HepG2 (cell line): ENCODE results near the gene AHCYL2. TPM values are rescaled to one million over a fixed set of nuclear protein-coding genes. Genes with fewer than 3 reads are reported as not detected.

Source experiments
- ATAC-seq: fragments of 200-7000 bp; cut with Tn5 transposase; 3 replicates; pipeline ENCODE4 v1.9.1; 2020; ENCODE audit warnings: mild to moderate bottlenecking, moderate library complexity
- BruUV-seq: library from RNA; stranded (reverse); fragments of 400-500 nt; replicated peaks from 2 replicates; lab custom pipeline; 2021; lab: Mats Ljungman, UMichigan
- CTCF ChIA-PET: fragments of 300-600 bp; formaldehyde crosslinking; extraction: SDS; loops from one replicate; lab custom pipeline; 2021; ENCODE audit warnings: low total read pairs, inconsistent platforms, low intra/inter-chr PET ratio; lab: Yijun Ruan, JAX
- POLR2A ChIA-PET: fragments of 350-600 bp; sonication (Branson Sonifier 250); formaldehyde crosslinking; loops from one replicate; lab custom pipeline; 2020; ENCODE audit warnings: antibody characterized with exemption, inconsistent platforms; lab: Yijun Ruan, JAX
- DNase-seq: peaks from one replicate; pipeline ENCODE4 v3.0.0-alpha.2; 2015; ENCODE audit warnings: low spot score
- FAIRE-seq: peaks from 3 replicates; lab custom pipeline; 2011; peaks lifted over from hg19 to GRCh38; lab: Jason Lieb, UNC
- H2AFZ ChIP-seq: one replicate; pipeline ENCODE4 v1.6.1; 2011; ENCODE audit warnings: low read length, inconsistent platforms
- H3K27ac ChIP-seq: fragments of 300-600 bp; 3 replicates; pipeline ENCODE4 v1.8.0; 2011; ENCODE audit warnings: mixed run types, mild to moderate bottlenecking, mixed read lengths, low read length, inconsistent platforms; ENCODE audit not compliant: insufficient read depth; ENCODE audit errors: extremely low read length
- H3K27me3 ChIP-seq, 2 experiments: fragments of 200-600 bp in 1 of 2; 2 replicates in 1 of 2; 3 replicates in 1 of 2; pipeline versions ENCODE4 v1.6.0 to v1.8.0; 2011; ENCODE audit warnings: low read length in 2 of 2, mild to moderate bottlenecking in 2 of 2, moderate library complexity in 2 of 2, inconsistent platforms in 1 of 2; ENCODE audit not compliant: insufficient read depth in 2 of 2, control insufficient read depth in 1 of 2
- H3K36me3 ChIP-seq, 2 experiments: fragments of 200-600 bp in 1 of 2; replicated peaks in 1 of 2; 2 replicates in 1 of 2; 3 replicates in 1 of 2; pipeline versions ENCODE4 v1.5.1 to v1.8.0; 2011; ENCODE audit warnings: low read length in 2 of 2, inconsistent platforms in 1 of 2; ENCODE audit not compliant: insufficient read depth in 2 of 2, control insufficient read depth in 1 of 2
- H3K4me1 ChIP-seq: 2 replicates; pipeline ENCODE4 v1.5.1; 2012; ENCODE audit warnings: low read length, inconsistent platforms; ENCODE audit not compliant: insufficient read depth
- H3K4me2 ChIP-seq: 2 replicates; pipeline ENCODE4 v1.6.0; 2011; ENCODE audit warnings: low read depth, low read length, inconsistent platforms
- H3K4me3 ChIP-seq, 3 experiments: fragments of 200-600 bp in 1 of 3; sonication (generic), shearing (Covaris generic) in 1 of 3; replicated peaks in 1 of 3; 2 replicates each; pipeline ENCODE4 v1.5.1; 2011 to 2016; ENCODE audit warnings: low read length in 3 of 3, inconsistent platforms in 2 of 3, low read depth in 2 of 3, mild to moderate bottlenecking in 2 of 3, control low read depth in 1 of 3, mixed read lengths in 1 of 3; ENCODE audit not compliant: insufficient read depth in 1 of 3
- H3K79me2 ChIP-seq: one replicate; pipeline ENCODE4 v1.6.1; 2011; ENCODE audit warnings: low read length, inconsistent platforms; ENCODE audit not compliant: insufficient read depth
- H3K9ac ChIP-seq: 2 replicates; pipeline ENCODE4 v1.6.0; 2011; ENCODE audit warnings: mild to moderate bottlenecking, low read depth, low read length, inconsistent platforms; ENCODE audit not compliant: insufficient read depth
- H3K9me3 ChIP-seq: 2 replicates; pipeline ENCODE4 v1.5.1; 2012; ENCODE audit warnings: mild to moderate bottlenecking, low read length
- H4K20me1 ChIP-seq: 2 replicates; pipeline ENCODE4 v1.6.0; 2011; ENCODE audit warnings: inconsistent platforms, mild to moderate bottlenecking, low read length, moderate library complexity; ENCODE audit not compliant: insufficient read depth
- CHCHD3 ChIP-seq: sonication (generic); formaldehyde crosslinking; IDR thresholded peaks from 2 replicates; pipeline ENCODE4 v1.8.0; 2022; ENCODE audit warnings: mild to moderate bottlenecking, missing genetic modification reagents, moderate library complexity
- FOXK2 ChIP-seq: fragments of 450-650 bp; IDR thresholded peaks from 2 replicates; pipeline ENCODE4 v1.6.1; 2016
- NRL ChIP-seq: sonication (generic); formaldehyde crosslinking; IDR thresholded peaks from 2 replicates; pipeline ENCODE4 v1.5.0; 2020; ENCODE audit warnings: missing genetic modification reagents, mild to moderate bottlenecking, moderate library complexity, borderline replicate concordance
- ZFX ChIP-seq: sonication (generic); formaldehyde crosslinking; IDR thresholded peaks from 2 replicates; pipeline ENCODE4 v1.4.0; 2020; ENCODE audit warnings: mild to moderate bottlenecking, low read depth, missing genetic modification reagents, moderate library complexity
- ZNF281 ChIP-seq: sonication (generic); formaldehyde crosslinking; IDR thresholded peaks from 2 replicates; pipeline ENCODE4 v1.4.0; 2020; ENCODE audit warnings: missing genetic modification reagents, borderline replicate concordance
- ZNF407 ChIP-seq: sonication (generic); formaldehyde crosslinking; IDR thresholded peaks from one replicate; pipeline ENCODE4 v1.5.1; 2020; ENCODE audit warnings: mild to moderate bottlenecking, missing genetic modification reagents; ENCODE audit errors: not compliant biosample characterization
- ZNF557 ChIP-seq: sonication (generic); formaldehyde crosslinking; IDR thresholded peaks from 2 replicates; pipeline ENCODE4 v1.4.0; 2020; ENCODE audit warnings: missing genetic modification reagents
- ZNF577 ChIP-seq: sonication (generic); formaldehyde crosslinking; IDR thresholded peaks from 2 replicates; pipeline ENCODE4 v1.4.0; 2020; ENCODE audit warnings: mild to moderate bottlenecking, low read depth, missing genetic modification reagents, borderline replicate concordance
- ZNF614 ChIP-seq: IDR thresholded peaks from 2 replicates; pipeline ENCODE4 v1.6.1; 2018; ENCODE audit warnings: missing biosample characterization, missing genetic modification reagents, inconsistent platforms, borderline replicate concordance
- ZNF619 ChIP-seq: sonication (generic); formaldehyde crosslinking; IDR thresholded peaks from 2 replicates; pipeline ENCODE4 v1.4.0; 2020; ENCODE audit warnings: mild to moderate bottlenecking, missing genetic modification reagents
- ZNF672 ChIP-seq: sonication (generic); formaldehyde crosslinking; IDR thresholded peaks from 2 replicates; pipeline ENCODE4 v1.8.1; 2022; ENCODE audit warnings: missing genetic modification reagents
- ZNF850 ChIP-seq: sonication (generic); formaldehyde crosslinking; conservative IDR thresholded peaks from 2 replicates; pipeline ENCODE4 v1.9.0; 2021; ENCODE audit warnings: mild to moderate bottlenecking, missing genetic modification reagents
- in situ Hi-C: cut with HindIII; loops from 2 replicates; pipeline ENCODE4 v1.10.0; 2017; ENCODE audit warnings: low pct_unique_long_range_greater_than_20kb; ENCODE audit not compliant: extremely low pct_ligation_motif_present
- intact Hi-C: fragments of 100-400 bp; cut with micrococcal nuclease; formaldehyde crosslinking; loops from one replicate; pipeline ENCODE4 v1.10.0; 2022; ENCODE audit not compliant: unreplicated experiment
- polyA plus RNA-seq, 8 experiments: library from polyadenylated mRNA; depleted of rRNA in 3 of 8; stranded (reverse) in 7 of 8; unstranded in 1 of 8; fragments of >200 nt; fragmentation: Illumina TruSeq in 4 of 8; extraction: Trizol in 4 of 8; gene quantifications; 2 replicates each; pipeline versions ENCODE4 v1.2.1 to v1.2.3, GENCODE V29; 2011 to 2016; ENCODE audit warnings: low read depth in 4 of 8, missing spikeins in 1 of 8, mixed read lengths in 1 of 8; ENCODE audit not compliant: insufficient read depth in 1 of 8
- total RNA-seq, 5 experiments: library from RNA; depleted of rRNA; stranded (reverse); fragments of >200 nt; fragmentation: Illumina TruSeq; extraction: Trizol; gene quantifications; 2 replicates each; pipeline ENCODE4 v1.2.3, GENCODE V29; 2016; ENCODE audit warnings: low read depth in 1 of 5

Gene AHCYL2
- total and polyA plus RNA-seq, 2 of the 13 experiments (the other 11 are each of a cell fraction or from before 2014, with no cell fraction given), result 9.5 to 14.7 TPM

- TF ChIP-seq ZNF557 (CRISPR knock-in tag), result no peak
- no peak for TF ChIP-seq ZNF850
- no peak for TF ChIP-seq ZNF614
- no peak for TF ChIP-seq FOXK2
- no peak for TF ChIP-seq NRL (CRISPR knock-in tag)
- TF ChIP-seq ZNF619, result no peak
- TF ChIP-seq ZNF577, result no peak
Observed at GRCh38 chr7:129470411-129470810, 245.6 kb downstream of the AHCYL2 start (continued).

GRCh38 chr7:129471402-129471827 is 246.6 kb downstream of the AHCYL2 start:
- H3K4me1 ChIP-seq, result no peaks in the 10 kb centered on the region
- POLR2A ChIA-PET, result no interaction called here
- in situ Hi-C loops, result no loop called here
- no peak for TF ChIP-seq ZNF672 (CRISPR knock-in tag)
- no peak for TF ChIP-seq ZFX
- TF ChIP-seq ZNF407 (CRISPR knock-in tag), result no peak
- no peak for TF ChIP-seq ZNF281 (CRISPR knock-in tag)
- no peak for TF ChIP-seq CHCHD3 (CRISPR knock-in tag)

More at GRCh38 chr7:129471402-129471827, 246.6 kb downstream of the AHCYL2 start:
- Histone ChIP-seq H3K9ac (no peak overlapping the region), H3K36me3 (0 out of 5 replicates have a peak, but pooled peaks cover 0 to 4% of the 10 kb centered on the region in 2 experiments), H2AFZ (no peak overlapping the region), H3K4me3 (no peak overlapping the region), H3K27ac (no peak overlapping the region), H3K27me3 (no peaks in the 10 kb centered on the region), H4K20me1 (no peaks in the 10 kb centered on the region), H3K79me2 (no peaks in the 10 kb centered on the region), H3K9me3 (no peaks in the 10 kb centered on the region), H3K4me2 (no peak overlapping the region)
- DNase-seq (no peak), FAIRE-seq (no peak), ATAC-seq (no peak)
- CTCF ChIA-PET, result interaction anchor here (2.9 kb wide), 1 partner anchor 104 kb away, joined by 21 read pairs; no protein-coding TSS in a partner anchor
- BruUV-seq, result no TSS peak
- intact Hi-C loops, result no loop called here
